ENCODE results near the gene XIRP2.

Gene XIRP2

GRCh38 chr2:167190053-167190452, 301.8 kb downstream of the XIRP2 start:
- TF ChIP-seq CTCF (IDR thresholded peaks at IDR 0.05) = no peak
- TF ChIP-seq ZFX (IDR thresholded peaks at IDR 0.05; ENCODE audit: borderline replicate concordance) = no peak
- no peak overlapping the region for H3K27ac ChIP-seq

- TF ChIP-seq CTCF (IDR thresholded peaks at IDR 0.05) = no peak
- TF ChIP-seq ZFX (IDR thresholded peaks at IDR 0.05; ENCODE audit: borderline replicate concordance) = no peak
Measured at GRCh38 chr2:167191588-167191987, 303.3 kb downstream of the XIRP2 start.

GRCh38 chr2:167192833-167193232, 304.6 kb downstream of the XIRP2 start:
- TF ChIP-seq ZFX (IDR thresholded peaks at IDR 0.05; ENCODE audit: borderline replicate concordance) (no peak), CTCF (IDR thresholded peaks at IDR 0.05) (no peak)
- H3K27ac ChIP-seq = no peak overlapping the region

More at GRCh38 chr2:167191588-167191987, 303.3 kb downstream of the XIRP2 start:
- no peak overlapping the region for H3K27ac ChIP-seq

GRCh38 chr2:167196461-167197252, 308.4 kb downstream of the XIRP2 start:
- TF ChIP-seq CTCF (IDR thresholded peaks at IDR 0.05) = no peak
- TF ChIP-seq ZFX (IDR thresholded peaks at IDR 0.05; ENCODE audit: borderline replicate concordance) = no peak
- no peak overlapping the region for H3K27ac ChIP-seq

- no peak for TF ChIP-seq CTCF (IDR thresholded peaks at IDR 0.05)
- no peak for TF ChIP-seq ZFX (IDR thresholded peaks at IDR 0.05; ENCODE audit: borderline replicate concordance)
Measured at GRCh38 chr2:167198009-167198408, 309.7 kb downstream of the XIRP2 start.

GRCh38 chr2:167198576-167198975, 310.3 kb downstream of the XIRP2 start:
- no peak overlapping the region for H3K27ac ChIP-seq
- TF ChIP-seq ZFX (IDR thresholded peaks at IDR 0.05; ENCODE audit: borderline replicate concordance) (no peak), CTCF (IDR thresholded peaks at IDR 0.05) (no peak)

More at GRCh38 chr2:167198009-167198408, 309.7 kb downstream of the XIRP2 start:
- H3K27ac ChIP-seq = no peak overlapping the region

- no peak overlapping the region for H3K27ac ChIP-seq
- TF ChIP-seq ZFX (IDR thresholded peaks at IDR 0.05; ENCODE audit: borderline replicate concordance) (no peak), CTCF (IDR thresholded peaks at IDR 0.05) (no peak)
Measured at GRCh38 chr2:167200019-167200418, 311.7 kb downstream of the XIRP2 start.
